IMR-90 (cell line): ENCODE data around the gene PKIG. TPM values are rescaled to one million over a fixed set of nuclear protein-coding genes. Genes with fewer than 3 reads are reported as not detected.

Experiments used
- ATAC-seq: fragments of 200-7000 bp; cut with Tn5 transposase; 2 replicates; pipeline ENCODE4 v1.9.1; 2020; ENCODE audit warnings: low read depth, mild to moderate bottlenecking, moderate library complexity
- BruUV-seq: library from RNA; stranded (reverse); fragments of 400-500 nt; replicated peaks from 2 replicates; lab custom pipeline; 2021; lab: Mats Ljungman, UMichigan
- CTCF ChIA-PET: fragments of 300-600 bp; formaldehyde crosslinking; extraction: SDS; loops from one replicate; lab custom pipeline; 2021; ENCODE audit warnings: antibody characterized with exemption; lab: Yijun Ruan, JAX
- POLR2A ChIA-PET: fragments of 300-600 bp; sonication (Branson Sonifier 250); formaldehyde crosslinking; loops from one replicate; lab custom pipeline; 2022; ENCODE audit warnings: antibody characterized with exemption; ENCODE audit not compliant: unreplicated experiment; lab: Charles Lee
- DNase-seq: peaks from one replicate; pipeline ENCODE4 v3.0.0; 2013
- H2AFZ ChIP-seq: replicated peaks from 2 replicates; pipeline ENCODE3; 2013; ENCODE audit warnings: low read length, mild to moderate bottlenecking; ENCODE audit not compliant: poor library complexity
- H2AK5ac ChIP-seq: 2 replicates; pipeline ENCODE4 v1.6.1; 2013; ENCODE audit warnings: low read depth, low read length, inconsistent platforms
- H2AK9ac ChIP-seq: replicated peaks from 2 replicates; pipeline ENCODE3; 2013; ENCODE audit warnings: mild to moderate bottlenecking, low read depth, low read length, moderate library complexity; ENCODE audit not compliant: poor library complexity
- H2BK120ac ChIP-seq: 2 replicates; pipeline ENCODE4 v1.6.1; 2013; ENCODE audit warnings: low read depth, low read length, inconsistent platforms
- H2BK15ac ChIP-seq: 3 replicates; pipeline ENCODE4 v1.6.1; 2013; ENCODE audit warnings: low read depth, low read length, inconsistent platforms
- H2BK20ac ChIP-seq: 2 replicates; pipeline ENCODE4 v1.6.1; 2013; ENCODE audit warnings: low read depth, mild to moderate bottlenecking, inconsistent platforms, low read length, moderate library complexity
- H2BK5ac ChIP-seq: 2 replicates; pipeline ENCODE4 v1.6.1; 2013; ENCODE audit warnings: mild to moderate bottlenecking, low read depth, low read length, inconsistent platforms; ENCODE audit not compliant: poor library complexity, severe bottlenecking
- H3K14ac ChIP-seq: replicated peaks from 2 replicates; pipeline ENCODE4 v1.6.1; 2013; ENCODE audit warnings: low read depth, low read length, inconsistent platforms
- H3K18ac ChIP-seq: 2 replicates; pipeline ENCODE4 v1.6.1; 2013; ENCODE audit warnings: low read depth, low read length, control low read depth
- H3K23ac ChIP-seq: 2 replicates; pipeline ENCODE4 v1.6.1; 2013; ENCODE audit warnings: low read depth, low read length, inconsistent platforms
- H3K27ac ChIP-seq: 2 replicates; pipeline ENCODE4 v1.5.1; 2013; ENCODE audit warnings: mild to moderate bottlenecking, control low read depth, low read length; ENCODE audit not compliant: insufficient read depth
- H3K27me3 ChIP-seq: 2 replicates; pipeline ENCODE4 v1.6.1; 2013; ENCODE audit warnings: low read length; ENCODE audit not compliant: control insufficient read depth, insufficient read depth
- H3K36me3 ChIP-seq: 2 replicates; pipeline ENCODE4 v1.6.1; 2013; ENCODE audit warnings: low read length, mixed read lengths; ENCODE audit not compliant: control insufficient read depth, insufficient read depth
- H3K4ac ChIP-seq: 2 replicates; pipeline ENCODE4 v1.6.1; 2013; ENCODE audit warnings: low read depth, low read length, inconsistent platforms
- H3K4me1 ChIP-seq: 2 replicates; pipeline ENCODE4 v1.6.1; 2013; ENCODE audit warnings: low read length, mixed read lengths; ENCODE audit not compliant: control insufficient read depth, insufficient read depth
- H3K4me2 ChIP-seq: 2 replicates; pipeline ENCODE4 v1.6.1; 2013; ENCODE audit warnings: low read depth, mild to moderate bottlenecking, control low read depth, low read length, moderate library complexity
- H3K4me3 ChIP-seq: 2 replicates; pipeline ENCODE4 v1.5.1; 2013; ENCODE audit warnings: low read depth, mild to moderate bottlenecking, control low read depth, low read length, moderate library complexity; ENCODE audit not compliant: insufficient read depth
- H3K56ac ChIP-seq: 2 replicates; pipeline ENCODE4 v1.6.1; 2013; ENCODE audit warnings: low read length, inconsistent platforms; ENCODE audit not compliant: insufficient read depth; ENCODE audit errors: extremely low read depth
- H3K79me1 ChIP-seq, 2 experiments: 2 replicates each; pipeline ENCODE4 v1.6.1; 2013; ENCODE audit warnings: low read length in 2 of 2, inconsistent platforms in 1 of 2, low read depth in 1 of 2
- H3K9ac ChIP-seq: 2 replicates; pipeline ENCODE4 v1.6.1; 2013; ENCODE audit warnings: low read depth, low read length, control low read depth
- H3K9me1 ChIP-seq: 2 replicates; pipeline ENCODE4 v1.6.1; 2013; ENCODE audit warnings: low read length, inconsistent platforms; ENCODE audit not compliant: insufficient read depth
- H3K9me3 ChIP-seq: 2 replicates; pipeline ENCODE4 v1.6.1; 2013; ENCODE audit warnings: low read length; ENCODE audit not compliant: control insufficient read depth, insufficient read depth
- H4K20me1 ChIP-seq: 2 replicates; pipeline ENCODE4 v1.6.1; 2013; ENCODE audit warnings: low read length, inconsistent platforms; ENCODE audit not compliant: insufficient read depth
- H4K5ac ChIP-seq: 2 replicates; pipeline ENCODE4 v1.6.1; 2013; ENCODE audit warnings: mild to moderate bottlenecking, low read depth, low read length, control low read depth
- H4K8ac ChIP-seq, 2 experiments: 2 replicates each; pipeline ENCODE4 v1.6.1; 2013; ENCODE audit warnings: low read depth in 2 of 2, low read length in 2 of 2, control low read depth in 1 of 2, inconsistent platforms in 1 of 2
- H4K91ac ChIP-seq: 2 replicates; pipeline ENCODE4 v1.6.1; 2013; ENCODE audit warnings: low read depth, low read length, inconsistent platforms; ENCODE audit not compliant: insufficient read depth
- BHLHE40 ChIP-seq: fragments of 150-350 bp; IDR thresholded peaks from 2 replicates; pipeline ENCODE4 v1.6.1; 2016; ENCODE audit warnings: mild to moderate bottlenecking, low read depth, low read length
- CEBPB ChIP-seq: IDR thresholded peaks from 2 replicates; pipeline ENCODE4 v1.6.1; 2012; ENCODE audit warnings: low read depth, low read length, improper control_type of control experiment
- CHD1 ChIP-seq: IDR thresholded peaks from 2 replicates; pipeline ENCODE4 v1.6.1; 2012; ENCODE audit warnings: low read depth, low read length, improper control_type of control experiment
- CTCF ChIP-seq: conservative IDR thresholded peaks from 2 replicates; pipeline ENCODE4 v1.5.1; 2012; ENCODE audit warnings: mild to moderate bottlenecking, low read depth, low read length, improper control_type of control experiment
- ELK1 ChIP-seq: fragments of 150-350 bp; IDR thresholded peaks from 2 replicates; pipeline ENCODE4 v1.6.1; 2016; ENCODE audit warnings: low read depth, mild to moderate bottlenecking, low read length, moderate library complexity, borderline replicate concordance
- FOS ChIP-seq: fragments of 150-350 bp; IDR thresholded peaks from 2 replicates; pipeline ENCODE4 v1.6.1; 2016; ENCODE audit warnings: low read depth, low read length
- MAFK ChIP-seq: IDR thresholded peaks from 2 replicates; pipeline ENCODE4 v1.6.1; 2012; ENCODE audit warnings: low read depth, low read length, improper control_type of control experiment
- MAZ ChIP-seq: IDR thresholded peaks from 2 replicates; pipeline ENCODE4 v1.6.1; 2012; ENCODE audit warnings: low read depth, mild to moderate bottlenecking, low read length, improper control_type of control experiment, moderate library complexity, borderline replicate concordance
- MXI1 ChIP-seq: IDR thresholded peaks from 2 replicates; pipeline ENCODE4 v1.6.1; 2012; ENCODE audit warnings: low read depth, mild to moderate bottlenecking, low read length, moderate library complexity, borderline replicate concordance
- NFE2L2 ChIP-seq: fragments of 150-350 bp; IDR thresholded peaks from 2 replicates; pipeline ENCODE4 v1.6.1; 2016; ENCODE audit warnings: low read depth, mild to moderate bottlenecking, low read length
- POLR2A ChIP-seq: IDR thresholded peaks from 2 replicates; pipeline ENCODE4 v1.6.1; 2012; ENCODE audit warnings: mild to moderate bottlenecking, low read depth, low read length
- RAD21 ChIP-seq: IDR thresholded peaks from 2 replicates; pipeline ENCODE4 v1.6.1; 2012; ENCODE audit warnings: low read length, improper control_type of control experiment
- RCOR1 ChIP-seq: IDR thresholded peaks from 2 replicates; pipeline ENCODE4 v1.6.1; 2012; ENCODE audit warnings: mild to moderate bottlenecking, low read length, improper control_type of control experiment; ENCODE audit not compliant: insufficient replicate concordance
- RFX5 ChIP-seq: IDR thresholded peaks from 2 replicates; pipeline ENCODE4 v1.8.0; 2012; ENCODE audit warnings: low read depth, mild to moderate bottlenecking, low read length, moderate library complexity
- SMC3 ChIP-seq: fragments of 150-350 bp; IDR thresholded peaks from 2 replicates; pipeline ENCODE4 v1.6.1; 2016; ENCODE audit warnings: low read depth, mild to moderate bottlenecking, antibody characterized with exemption, low read length, moderate library complexity
- USF2 ChIP-seq: fragments of 150-350 bp; IDR thresholded peaks from 2 replicates; pipeline ENCODE4 v1.6.1; 2017; ENCODE audit warnings: mild to moderate bottlenecking, antibody characterized with exemption, low read length, low read depth
- WGBS, 2 experiments: methylation state at CpG; one replicate each; pipeline versions ENCODE4 v1.1.5 to v1.1.7; 2013; ENCODE audit warnings: missing lambda C conversion rate in 2 of 2; ENCODE audit not compliant: insufficient read length in 1 of 2; ENCODE audit errors: extremely low coverage in 2 of 2; 5-methylcytosine and 5-hydroxymethylcytosine counted together
- dilution Hi-C: fragments of 300-500 bp; cut with HindIII; formaldehyde crosslinking; loops from one replicate; pipeline ENCODE4 v1.14.3; 2018; ENCODE audit warnings: low sequenced_read_pairs; ENCODE audit not compliant: unreplicated experiment
- in situ Hi-C: fragments of 300-500 bp; cut with MboI; formaldehyde crosslinking; loops from 3 replicates; pipeline ENCODE4 v1.14.3; 2019; ENCODE audit warnings: low sequenced_read_pairs, inconsistent platforms, mixed read lengths
- intact Hi-C: fragments of 100-400 bp; cut with micrococcal nuclease; formaldehyde crosslinking; loops from 2 replicates; pipeline ENCODE4 v1.10.0; 2022
- polyA plus RNA-seq, 3 experiments: library from polyadenylated mRNA; depleted of rRNA; stranded (reverse); fragments of >200 nt; gene quantifications; 2 replicates each; pipeline ENCODE4 v1.2.3, GENCODE V29; 2012; ENCODE audit warnings: low replicate concordance in 1 of 3
- total RNA-seq: library from RNA; depleted of rRNA; stranded (reverse); fragments of >200 nt; gene quantifications from 2 replicates; pipeline ENCODE4 v1.2.3, GENCODE V29; 2012

The PKIG gene
- total and polyA plus RNA-seq, 2 of the 4 experiments (the other 2 are of a cell fraction) = 78.3 to 89.6 TPM

- no peak for DNase-seq
- no peaks in the 10 kb centered on the region for H4K20me1 ChIP-seq
- POLR2A ChIA-PET = no interaction called here
- no peak overlapping the region for H3K14ac ChIP-seq
- H3K56ac ChIP-seq = no peak overlapping the region
- no peak overlapping the region for H2AK9ac ChIP-seq
- no peak overlapping the region for H3K4me2 ChIP-seq
- CTCF ChIA-PET = interaction anchor here (1.8 kb wide), 1 partner anchor 19 kb away, joined by 6 read pairs; no protein-coding TSS in a partner anchor
- H2BK15ac ChIP-seq = no peak overlapping the region
- H4K91ac ChIP-seq = no peak overlapping the region
- H3K4me1 ChIP-seq = no peaks in the 10 kb centered on the region
- no peak overlapping the region for H3K4me3 ChIP-seq
- H3K18ac ChIP-seq = no peak overlapping the region
- H2AFZ ChIP-seq = no peak overlapping the region
- no peak overlapping the region for H2BK20ac ChIP-seq
- no peak overlapping the region for H2BK5ac ChIP-seq
- H3K36me3 ChIP-seq = no peaks in the 10 kb centered on the region
- ATAC-seq = no peak
- H3K23ac ChIP-seq = no peak overlapping the region
- H4K5ac ChIP-seq = no peak overlapping the region
- no peaks in the 10 kb centered on the region for H3K9me1 ChIP-seq
- no peak overlapping the region for H4K8ac ChIP-seq
- no peak overlapping the region for H3K27ac ChIP-seq
- no TSS peak for BruUV-seq
- H2AK5ac ChIP-seq = no peak overlapping the region
- peaks cover 3% of the 10 kb centered on the region for H3K9me3 ChIP-seq
- no CpG with 5 or more reads among the region's 3 CpGs for WGBS, 2 experiments
- peaks cover 29% of the 10 kb centered on the region for H3K27me3 ChIP-seq
- no peak overlapping the region for H2BK120ac ChIP-seq
- dilution Hi-C loops (no loop called here), intact Hi-C loops (no loop called here), in situ Hi-C loops (no loop called here)
- no peaks in the 10 kb centered on the region for H3K79me1 ChIP-seq
- H3K9ac ChIP-seq = no peak overlapping the region
- no peak overlapping the region for H3K4ac ChIP-seq
- TF ChIP-seq FOS (no peak), MXI1 (no peak), USF2 (no peak), CTCF (no peak), RCOR1 (no peak), ELK1 (no peak), MAFK (no peak), NFE2L2 (no peak), RFX5 (no peak), CEBPB (no peak), MAZ (no peak), SMC3 (no peak), RAD21 (no peak), CHD1 (no peak), BHLHE40 (no peak), POLR2A (no peak)
Observed at GRCh38 chr20:44664131-44664530, 81.8 kb downstream of the PKIG start.
